ENCODE measurements around the gene OSBPL8.
A peak's percentile ranks its signal among the peaks of the same experiment; 100 is the strongest.

GRCh38 chr12:76555231-76555767, 4.3 kb downstream of the OSBPL8 start:
- peak; percentile 50 for TF ChIP-seq CTCF (conservative IDR thresholded peaks at IDR 0.05; ENCODE audit: low read length)
- TF ChIP-seq EZH2phosphoT487 (IDR thresholded peaks at IDR 0.05; ENCODE audit: borderline replicate concordance, low read depth, low read length): no peak
